ENCODE data around the gene TMEM259.

The TMEM259 gene

GRCh38 chr19:986083-986482, 34.8 kb downstream of the TMEM259 start:
- no peak for DNase-seq (ENCODE audit: low spot score)

DNA sequence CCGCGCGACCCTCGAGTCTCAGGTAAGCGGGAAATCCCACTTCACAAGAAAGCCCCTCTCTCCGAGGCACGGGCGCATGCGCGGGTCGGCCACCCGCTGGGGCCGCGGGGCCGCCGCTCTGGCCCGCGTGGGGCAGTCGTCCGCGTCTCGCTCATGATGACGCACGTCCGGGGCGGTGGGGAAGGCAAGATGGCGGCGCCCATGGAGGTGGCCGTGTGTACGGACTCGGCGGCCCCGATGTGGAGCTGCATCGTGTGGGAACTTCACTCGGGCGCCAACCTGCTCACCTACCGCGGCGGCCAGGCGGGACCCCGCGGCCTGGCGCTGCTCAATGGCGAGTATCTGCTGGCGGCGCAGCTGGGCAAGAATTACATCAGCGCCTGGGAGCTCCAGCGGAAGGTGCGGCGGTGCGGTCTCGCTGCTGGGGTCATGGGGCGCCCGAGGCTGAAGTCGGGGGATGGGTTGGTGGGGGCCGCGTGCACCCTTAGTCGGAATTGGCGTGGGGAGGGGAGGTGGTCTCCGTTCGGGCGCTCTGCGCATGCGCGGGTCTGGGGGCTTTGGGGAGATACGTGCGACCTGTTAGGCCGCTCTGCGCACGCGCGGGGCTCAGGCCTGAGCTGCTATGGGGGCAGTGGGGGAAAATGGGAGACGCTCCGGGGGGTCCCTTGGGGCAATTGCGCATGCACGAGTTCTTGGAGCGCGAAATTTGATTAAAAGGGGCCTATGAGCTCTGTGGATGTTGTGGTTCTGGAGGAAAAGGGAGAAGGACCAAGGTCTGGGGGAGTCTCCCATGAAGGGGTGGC, 36.6 kb downstream of the TMEM259 start, which contains the start of gene WDR18:
Gene WDR18 (plus strand): TSS at position 181 of the 803 bp plus-strand sequence. CDS start 9 bp downstream, at position 190.
- peak; percentile 92 for DNase-seq (ENCODE audit: low spot score)

GRCh38 chr19:982567-983170, 38.3 kb downstream of the TMEM259 start:
- peak; percentile 75 for DNase-seq (ENCODE audit: low spot score)

DNA sequence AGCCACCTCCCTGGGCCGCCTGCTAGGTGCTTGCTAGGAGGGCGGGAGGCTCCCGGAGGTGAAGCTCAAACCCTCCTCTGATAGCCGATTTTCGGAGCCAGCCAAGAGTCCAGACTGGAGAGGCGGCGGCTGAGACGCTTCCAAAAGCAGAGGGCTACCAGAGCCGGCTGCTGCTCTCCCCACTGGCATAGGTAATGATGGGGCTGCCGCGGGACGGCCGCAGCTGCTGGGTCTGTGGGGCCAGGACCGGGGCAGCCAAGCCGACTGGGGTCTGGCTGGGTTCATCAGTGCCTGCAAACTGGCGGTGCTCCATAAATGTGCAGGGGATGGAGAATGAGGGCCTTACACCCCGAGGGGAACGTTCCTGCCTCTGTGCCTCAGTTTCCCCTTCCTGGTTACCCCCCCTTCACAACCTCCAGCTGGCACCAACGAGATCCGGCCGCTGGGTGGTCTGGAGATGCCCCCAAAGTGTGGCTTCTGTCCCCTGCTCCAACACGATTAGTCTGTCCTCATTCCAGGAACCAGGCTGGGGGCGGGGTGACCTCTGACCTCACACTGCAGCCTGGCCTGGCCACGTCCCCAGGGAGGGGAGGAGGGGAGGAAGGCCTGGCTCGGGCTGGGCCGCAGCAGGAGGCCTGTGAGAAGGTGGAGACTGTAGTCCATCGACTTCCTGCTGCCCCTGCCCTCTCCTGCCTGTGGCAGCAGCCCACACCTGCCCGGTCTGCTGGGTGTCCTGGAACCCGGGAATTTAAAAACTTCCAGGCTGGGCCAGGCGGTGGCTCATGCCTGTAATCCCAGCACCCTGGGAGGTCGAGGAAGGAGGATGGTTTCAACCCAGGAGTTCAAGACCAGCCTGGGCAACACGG, 40.6 kb downstream of the TMEM259 start:
- DNase-seq (ENCODE audit: low spot score) = no peak

GRCh38 chr19:979318-979741, 41.6 kb downstream of the TMEM259 start:
- no peak for DNase-seq (ENCODE audit: low spot score)

DNA sequence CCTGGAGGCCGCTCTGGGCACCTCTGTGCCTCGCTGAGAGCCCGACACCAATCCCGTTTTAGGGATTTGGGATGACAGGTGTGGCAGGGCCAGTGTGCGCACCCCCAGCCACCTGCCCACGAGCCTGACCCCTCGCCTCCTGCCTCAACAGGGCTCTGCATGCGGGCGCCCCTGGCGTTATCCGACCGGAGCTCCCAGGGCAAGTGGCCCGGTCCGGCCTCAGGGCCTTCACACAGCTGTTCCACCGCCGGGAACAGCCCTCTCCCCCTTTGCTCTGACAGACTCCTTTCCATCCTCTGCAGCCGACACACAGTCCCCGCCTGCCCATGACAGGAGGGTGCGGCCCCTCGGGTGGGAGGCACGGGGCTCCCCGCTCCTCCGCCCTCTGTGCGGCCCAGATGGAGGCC, 43.9 kb downstream of the TMEM259 start:
- no peak for DNase-seq (ENCODE audit: low spot score)

DNA sequence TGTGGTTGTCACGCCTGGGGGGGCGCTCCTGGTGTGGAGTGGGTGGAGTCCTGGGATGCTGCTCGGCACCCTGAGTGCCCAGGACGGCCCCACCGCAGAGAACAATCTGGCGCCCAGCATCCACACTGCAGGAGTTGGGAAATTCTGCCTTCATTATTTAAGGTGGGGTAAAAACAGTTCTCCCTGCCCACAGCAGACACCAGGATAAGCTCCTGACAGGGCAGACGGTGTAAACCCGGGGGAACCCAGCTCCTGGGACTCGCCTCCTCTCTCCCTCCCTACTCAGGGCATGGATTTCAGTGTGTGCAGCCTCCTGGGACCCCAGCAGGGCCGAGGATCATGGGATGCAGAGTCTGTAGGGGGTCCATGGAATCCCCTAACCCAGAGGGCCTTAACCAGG, 44.4 kb downstream of the TMEM259 start:
- DNase-seq (ENCODE audit: low spot score) = no peak

- DNase-seq (ENCODE audit: low spot score) = no peak
Measured at GRCh38 chr19:974564-975257, 46.2 kb downstream of the TMEM259 start.

- no peak for DNase-seq (ENCODE audit: low spot score)
Measured at GRCh38 chr19:973726-974563, 47.0 kb downstream of the TMEM259 start.

GRCh38 chr19:972281-972680, 48.6 kb downstream of the TMEM259 start:
- DNase-seq (ENCODE audit: low spot score) = no peak

GRCh38 chr19:971795-972194, 49.1 kb downstream of the TMEM259 start:
- no peak for DNase-seq (ENCODE audit: low spot score)

DNA sequence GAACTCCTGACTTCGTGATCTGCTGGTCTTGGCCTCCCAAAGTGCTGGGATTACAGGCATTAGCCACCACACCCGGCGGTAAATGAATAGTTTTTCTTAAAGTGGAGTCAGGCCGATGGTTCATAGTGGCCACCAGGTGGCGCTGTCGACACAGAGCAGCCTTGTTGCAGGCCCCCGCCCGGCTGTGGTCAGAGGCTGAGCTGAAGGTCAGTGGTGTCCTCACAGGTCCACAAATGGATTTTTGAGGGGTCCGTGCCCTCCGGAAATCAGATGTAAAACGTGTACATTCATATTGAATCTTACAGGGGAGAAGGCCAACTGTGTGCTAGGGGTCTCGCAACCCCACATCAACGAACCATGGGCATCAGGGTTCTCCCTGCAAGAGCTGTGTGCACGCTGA, 50.2 kb downstream of the TMEM259 start:
- no peak for DNase-seq (ENCODE audit: low spot score)

GRCh38 chr19:966485-967088, 54.3 kb downstream of the TMEM259 start:
- DNase-seq (ENCODE audit: low spot score) = no peak

DNA sequence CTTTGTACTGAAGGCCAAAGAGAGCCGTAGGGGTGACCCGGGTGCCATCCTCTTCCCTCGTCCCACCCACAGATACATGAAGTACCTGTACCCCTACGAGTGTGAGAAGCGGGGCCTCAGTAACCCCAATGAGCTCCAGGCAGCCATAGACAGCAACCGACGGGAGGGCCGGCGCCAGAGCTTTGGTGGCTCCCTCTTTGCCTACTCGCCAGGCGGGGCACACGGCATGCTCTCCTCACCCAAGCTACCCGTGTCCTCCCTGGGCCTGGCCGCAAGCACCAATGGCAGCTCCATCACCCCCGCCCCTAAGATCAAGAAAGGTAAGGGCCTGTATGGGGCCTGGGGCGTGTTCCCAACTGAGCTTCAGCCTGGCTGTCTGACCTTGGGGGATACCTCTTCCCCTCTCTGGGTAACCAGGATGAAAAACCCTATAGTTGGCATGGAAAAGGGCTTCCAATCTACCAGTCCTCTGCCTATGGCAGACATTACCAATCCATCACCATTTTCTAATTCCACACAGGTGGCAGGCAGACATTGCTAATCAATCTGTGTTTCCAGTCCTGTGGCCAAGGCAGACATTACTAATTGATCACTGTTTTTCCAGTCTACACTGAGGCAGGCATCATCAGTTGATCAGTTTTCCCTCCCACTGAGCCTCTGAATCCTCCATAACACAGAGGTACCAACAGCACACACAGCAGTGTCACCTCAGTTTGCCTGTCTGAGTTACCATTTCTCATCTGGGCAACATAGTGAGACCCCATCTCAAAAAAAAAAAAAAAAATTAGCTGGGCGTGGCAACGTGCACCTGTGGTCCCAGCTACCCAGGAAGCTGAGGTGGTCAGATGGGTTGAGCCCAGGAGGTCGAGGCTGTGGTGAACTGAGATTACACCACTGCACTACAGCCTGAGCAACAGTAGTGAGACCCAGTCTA, 55.9 kb downstream of the TMEM259 start:
- no peak for DNase-seq (ENCODE audit: low spot score)

DNA sequence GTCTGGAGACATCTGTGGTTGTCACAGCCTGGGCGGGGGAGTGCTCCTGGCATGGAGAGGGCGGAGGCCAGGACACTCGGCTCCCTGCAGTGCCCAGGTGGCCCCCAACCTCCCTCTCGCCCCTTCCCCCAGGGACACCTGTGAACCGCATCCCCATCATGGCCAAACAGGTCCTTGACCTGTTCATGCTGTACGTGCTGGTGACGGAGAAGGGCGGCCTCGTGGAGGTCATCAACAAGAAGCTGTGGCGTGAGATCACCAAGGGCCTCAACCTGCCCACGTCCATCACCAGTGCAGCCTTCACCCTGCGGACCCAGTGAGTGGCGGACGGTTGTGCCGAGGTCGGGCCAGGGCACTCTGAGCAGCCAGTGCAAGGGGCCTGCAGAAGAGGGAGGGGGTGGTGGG, 56.8 kb downstream of the TMEM259 start:
- DNase-seq (ENCODE audit: low spot score) = no peak

DNA sequence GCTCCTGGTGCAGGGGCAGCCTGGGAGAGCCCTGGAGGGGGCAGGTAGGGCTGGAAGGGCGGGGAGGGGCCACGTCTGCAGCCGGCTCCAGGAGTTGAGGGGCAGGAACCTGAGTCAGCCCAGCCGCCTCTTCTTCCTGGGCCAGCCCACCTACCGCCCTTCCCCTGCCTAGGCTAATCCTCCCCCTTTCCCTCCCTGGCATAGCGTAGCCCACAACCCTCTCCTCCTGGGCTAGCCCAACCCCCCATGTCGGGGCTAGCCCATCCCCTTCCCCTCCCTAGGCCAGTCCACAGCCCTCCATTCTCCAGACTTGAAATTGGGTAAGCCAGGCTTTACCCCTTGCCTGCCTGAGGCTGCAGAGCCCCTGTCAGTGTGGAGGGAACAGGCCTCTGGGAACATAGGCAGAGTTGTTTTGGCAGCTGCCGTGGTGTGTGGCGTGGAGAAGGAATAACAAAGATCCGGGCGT, 57.4 kb downstream of the TMEM259 start:
- no peak for DNase-seq (ENCODE audit: low spot score)

- no peak for DNase-seq (ENCODE audit: low spot score)
Measured at GRCh38 chr19:962683-963400, 58.1 kb downstream of the TMEM259 start.

- peak; percentile 85 for DNase-seq (ENCODE audit: low spot score)
Measured at GRCh38 chr19:961866-962620, 58.9 kb downstream of the TMEM259 start.

Data from hematopoietic multipotent progenitor cell treated with erythropoietin and hydrocortisone succinate and interleukin-3 and kit ligand, for 15 days (in vitro differentiated cells).